ENCODE results near the gene GPC1. TPM values are rescaled to one million over a fixed set of nuclear protein-coding genes. Genes with fewer than 3 reads are reported as not detected.

Gene GPC1
- total and polyA plus RNA-seq, 2 of the 13 experiments (the other 11 are each of a cell fraction or from before 2014, with no cell fraction given): 4.0 to 5.5 TPM

- no peak for TF ChIP-seq HINFP (CRISPR knock-in tag; IDR thresholded peaks at IDR 0.05; ENCODE audit: low read depth)
- TF ChIP-seq ZFX (CRISPR knock-in tag; IDR thresholded peaks at IDR 0.05; ENCODE audit: low read depth): peak; percentile 45; the same call in 1 of the 2 replicates
- no peak for TF ChIP-seq POLR2AphosphoS2 (IDR thresholded peaks at IDR 0.05; ENCODE audit: low read depth, low read length)
- TF ChIP-seq HOXA3 (CRISPR knock-in tag; IDR thresholded peaks at IDR 0.05): peak; percentile 48; the same call in 1 of the 2 replicates
- no peak for TF ChIP-seq AKNA (CRISPR knock-in tag; IDR thresholded peaks at IDR 0.05; ENCODE audit: borderline replicate concordance)
- no peak for TF ChIP-seq ZNF788 (CRISPR knock-in tag; IDR thresholded peaks at IDR 0.05; ENCODE audit: borderline replicate concordance)
- TF ChIP-seq REXO4 (CRISPR knock-in tag; IDR thresholded peaks at IDR 0.05; ENCODE audit: borderline replicate concordance): no peak
- no peak for TF ChIP-seq ZNF761 (CRISPR knock-in tag; conservative IDR thresholded peaks at IDR 0.05)
- TF ChIP-seq RARA (CRISPR knock-in tag; IDR thresholded peaks at IDR 0.05): peak; percentile 68; the same call in 1 of the 2 replicates
- TF ChIP-seq PITX1 (CRISPR knock-in tag; IDR thresholded peaks at IDR 0.05): peak; percentile 48; the same call in 1 of the 2 replicates
- TF ChIP-seq HOMEZ (CRISPR knock-in tag; IDR thresholded peaks at IDR 0.05; ENCODE audit: low read depth): no peak
- TF ChIP-seq ZBTB49 (CRISPR knock-in tag; IDR thresholded peaks at IDR 0.05; ENCODE audit: borderline replicate concordance): no peak
- 0 out of 2 replicates have a peak, but pooled peaks have one; percentile 23 for TF ChIP-seq MEIS2 (CRISPR knock-in tag; IDR thresholded peaks at IDR 0.05)
- TF ChIP-seq CREM (IDR thresholded peaks at IDR 0.05): no peak
- no peak for TF ChIP-seq CREM (CRISPR knock-in tag; IDR thresholded peaks at IDR 0.05)
- TF ChIP-seq CTCF (CRISPR knock-in tag; IDR thresholded peaks at IDR 0.05): no peak
Observed at GRCh38 chr2:240465765-240466578, 30.5 kb downstream of the GPC1 start (continued).
